Activated T-cell treated with anti-CD3 and anti-CD28 coated beads for 24 hours (primary cell): Measurements from ENCODE around the gene LKAAEAR1.
"Not testable (repeated sequence)": the region's sequence is repeated elsewhere in the genome, so short reads cannot be mapped to it uniquely, and the experiment has no call there.

Source experiments
- DNase-seq: peaks from one replicate; pipeline ENCODE4 v3.0.0-alpha.2; 2020; ENCODE audit warnings: low read depth

Gene LKAAEAR1

GRCh38 chr20:64098471-64099013 lies 14.3 kb upstream of the LKAAEAR1 start:
- no peak for DNase-seq

- no peak for DNase-seq
Measured at GRCh38 chr20:64096535-64096934, 12.3 kb upstream of the LKAAEAR1 start.

GRCh38 chr20:64095927-64096326 lies 11.7 kb upstream of the LKAAEAR1 start:
- DNase-seq, result no peak

- no peak for DNase-seq
Measured at GRCh38 chr20:64095455-64095854, 11.3 kb upstream of the LKAAEAR1 start.

- no peak for DNase-seq
Measured at GRCh38 chr20:64093013-64093503, 8.9 kb upstream of the LKAAEAR1 start.

GRCh38 chr20:64092258-64093012 lies 8.2 kb upstream of the LKAAEAR1 start:
- DNase-seq, result no peak

GRCh38 chr20:64091770-64092169 lies 7.6 kb upstream of the LKAAEAR1 start:
- DNase-seq, result no peak

- no peak for DNase-seq
Measured at GRCh38 chr20:64091340-64091739, 7.1 kb upstream of the LKAAEAR1 start.

GRCh38 chr20:64090165-64090564 lies 6.0 kb upstream of the LKAAEAR1 start:
- DNase-seq, result no peak

- DNase-seq, result not testable (repeated sequence)
Measured at GRCh38 chr20:64088586-64088985, 4.4 kb upstream of the LKAAEAR1 start.

- not testable (repeated sequence) for DNase-seq
Measured at GRCh38 chr20:64087226-64087825, 3.1 kb upstream of the LKAAEAR1 start.

- DNase-seq, result no peak
Measured at GRCh38 chr20:64086801-64087200, 2.6 kb upstream of the LKAAEAR1 start.

- DNase-seq, result no peak
Measured at GRCh38 chr20:64084685-64085152, 521 bp upstream of the LKAAEAR1 start.

GRCh38 chr20:64083378-64083803 lies 807 bp downstream of the LKAAEAR1 start:
- peak; percentile 65 for DNase-seq

GRCh38 chr20:64082820-64083377 lies 1.3 kb downstream of the LKAAEAR1 start:
- no peak for DNase-seq

- no peak for DNase-seq
Measured at GRCh38 chr20:64082126-64082731, 2.0 kb downstream of the LKAAEAR1 start.

GRCh38 chr20:64081624-64081964 lies 2.6 kb downstream of the LKAAEAR1 start:
- no peak for DNase-seq

- no peak for DNase-seq
Measured at GRCh38 chr20:64080813-64081623, 3.2 kb downstream of the LKAAEAR1 start.

- DNase-seq, result no peak
Measured at GRCh38 chr20:64080013-64080812, 4.0 kb downstream of the LKAAEAR1 start, which contains the start of gene OPRL1. Gene OPRL1, plus strand, starts transcription at chr20:64080082. Its CDS starts 12,639 bp downstream, at chr20:64092721.

- DNase-seq, result peak; percentile 59
Measured at GRCh38 chr20:64079273-64080012, 4.8 kb downstream of the LKAAEAR1 start, which contains the start of gene RGS19. Gene RGS19, minus strand, starts transcription at chr20:64079518. Its CDS starts 2,632 bp downstream, at chr20:64076886.
